Esophagus muscularis mucosa (tissue), 4 donors: ENCODE results near the gene FXYD5. TPM values are rescaled to one million over a fixed set of nuclear protein-coding genes. Genes with fewer than 3 reads are reported as not detected.

ENCODE experiments used
- DNase-seq: peaks from one replicate; pipeline ENCODE4 v3.0.0-alpha.2; 2017; ENCODE audit errors: extremely low spot score
- H3K27ac ChIP-seq, 4 donors: fragments of 200-600 bp; sonication (generic); replicated peaks in 1 of 4; 1 replicate in 3 of 4; 2 replicates in 1 of 4; pipeline ENCODE4 v1.5.1; 2016 to 2019; ENCODE audit warnings: mild to moderate bottlenecking in 1 of 4
- H3K27me3 ChIP-seq, 4 donors: fragments of 200-600 bp; sonication (generic); one replicate each; pipeline versions ENCODE4 v1.5.1 to v1.6.0; 2016 to 2019
- H3K36me3 ChIP-seq, 4 donors: fragments of 200-600 bp; sonication (generic); one replicate each; pipeline ENCODE4 v1.5.1; 2016 to 2019
- H3K4me1 ChIP-seq, 4 donors: fragments of 200-600 bp; sonication (generic); one replicate each; pipeline ENCODE4 v1.5.1; 2016 to 2019
- H3K4me3 ChIP-seq, 4 donors: fragments of 200-600 bp; sonication (generic); 1 replicate in 2 of 4; 2 replicates in 2 of 4; pipeline ENCODE4 v1.5.1; 2016 to 2019; ENCODE audit warnings: mild to moderate bottlenecking in 4 of 4, moderate library complexity in 1 of 4
- H3K9me3 ChIP-seq, 4 donors: fragments of 200-600 bp; sonication (generic); 1 replicate in 3 of 4; 2 replicates in 1 of 4; pipeline ENCODE4 v1.5.1; 2016 to 2019
- EP300 ChIP-seq: sonication (generic); formaldehyde crosslinking; IDR thresholded peaks from one replicate; pipeline ENCODE4 v1.6.1; 2017; ENCODE audit warnings: antibody characterized with exemption
- POLR2A ChIP-seq: fragments of 450-650 bp; IDR thresholded peaks from one replicate; pipeline ENCODE4 v1.6.1; 2017; ENCODE audit warnings: antibody characterized with exemption, moderate library complexity, mild to moderate bottlenecking, low read depth
- POLR2AphosphoS5 ChIP-seq, 2 donors: sonication (generic); formaldehyde crosslinking; IDR thresholded peaks; one replicate each; pipeline ENCODE4 v1.6.1; 2017; ENCODE audit warnings: antibody characterized with exemption in 2 of 2
- WGBS: methylation state at CpG from one replicate; pipeline ENCODE4 v1.1.5; 2018; 5-methylcytosine and 5-hydroxymethylcytosine counted together
- intact Hi-C: fragments of 100-400 bp; cut with DNase I; formaldehyde crosslinking; loops from one replicate; pipeline ENCODE4 v1.15.1; 2023
- total RNA-seq, 4 donors: library from RNA; depleted of rRNA; stranded (reverse); fragments of >200 nt; gene quantifications; one replicate each; pipeline versions ENCODE4 v1.1.0 to v1.2.1, GENCODE V29; 2016
- TF ChIP-seq, protein P1 (sequence below), 3 experiments: fragments of 200-600 bp in 2 of 3; fragments of 450-650 bp in 1 of 3; sonication (generic) in 2 of 3; IDR thresholded peaks; one replicate each; pipeline ENCODE4 v1.5.1; 2017 to 2019; ENCODE audit warnings: antibody characterized with exemption in 3 of 3, mild to moderate bottlenecking in 2 of 3, moderate library complexity in 1 of 3

The FXYD5 gene
- total RNA-seq, 4 donors from 2014 or later = 26.6 to 49.3 (median 43.0) TPM

DNA sequence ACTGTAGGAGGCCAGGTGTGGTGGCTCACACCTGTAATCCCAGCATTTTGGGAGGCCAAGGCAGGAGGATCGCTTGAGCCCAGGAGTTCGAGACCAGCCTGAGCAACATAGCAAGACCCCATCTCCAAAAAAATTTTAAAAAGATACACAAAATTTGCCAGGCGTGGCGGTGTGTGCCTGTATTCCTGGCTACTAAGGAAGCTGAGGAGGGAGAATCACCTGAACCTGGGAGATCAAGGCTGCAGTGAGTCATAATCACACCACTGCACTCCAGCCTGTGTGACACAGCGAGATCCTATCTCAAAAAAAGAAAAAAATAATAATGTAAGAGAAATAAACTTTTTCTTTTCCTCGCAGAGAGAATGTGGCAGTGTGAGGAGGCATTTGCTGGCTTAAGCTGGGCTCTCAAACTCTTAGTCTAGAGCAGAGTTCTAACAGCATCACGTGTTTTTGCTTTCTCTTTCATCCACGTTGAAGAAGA lies 52.9 kb downstream of the FXYD5 start:
- Histone ChIP-seq H3K27ac (no peak overlapping the region), H3K4me3 (no peak overlapping the region), H3K36me3 (no peaks in the 10 kb centered on the region), H3K27me3 (peaks cover 0 to 12% (median 0%) of the 10 kb centered on the region in 4 donors), H3K4me1 (peaks cover 0 to 9% (median 4%) of the 10 kb centered on the region in 4 donors), H3K9me3 (no peaks in the 10 kb centered on the region)
- intact Hi-C loops = no loop called here
- 77% methylated on average over 8 of the region's 8 CpGs for WGBS
- peak; percentile 75 for DNase-seq
- TF ChIP-seq POLR2AphosphoS5 (IDR thresholded peaks at IDR 0.05) (no peak), POLR2A (no peak), EP300 (no peak)
- TF ChIP-seq, protein P1, sequence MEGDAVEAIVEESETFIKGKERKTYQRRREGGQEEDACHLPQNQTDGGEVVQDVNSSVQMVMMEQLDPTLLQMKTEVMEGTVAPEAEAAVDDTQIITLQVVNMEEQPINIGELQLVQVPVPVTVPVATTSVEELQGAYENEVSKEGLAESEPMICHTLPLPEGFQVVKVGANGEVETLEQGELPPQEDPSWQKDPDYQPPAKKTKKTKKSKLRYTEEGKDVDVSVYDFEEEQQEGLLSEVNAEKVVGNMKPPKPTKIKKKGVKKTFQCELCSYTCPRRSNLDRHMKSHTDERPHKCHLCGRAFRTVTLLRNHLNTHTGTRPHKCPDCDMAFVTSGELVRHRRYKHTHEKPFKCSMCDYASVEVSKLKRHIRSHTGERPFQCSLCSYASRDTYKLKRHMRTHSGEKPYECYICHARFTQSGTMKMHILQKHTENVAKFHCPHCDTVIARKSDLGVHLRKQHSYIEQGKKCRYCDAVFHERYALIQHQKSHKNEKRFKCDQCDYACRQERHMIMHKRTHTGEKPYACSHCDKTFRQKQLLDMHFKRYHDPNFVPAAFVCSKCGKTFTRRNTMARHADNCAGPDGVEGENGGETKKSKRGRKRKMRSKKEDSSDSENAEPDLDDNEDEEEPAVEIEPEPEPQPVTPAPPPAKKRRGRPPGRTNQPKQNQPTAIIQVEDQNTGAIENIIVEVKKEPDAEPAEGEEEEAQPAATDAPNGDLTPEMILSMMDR (IDR thresholded peaks at IDR 0.05) = no peak

DNA sequence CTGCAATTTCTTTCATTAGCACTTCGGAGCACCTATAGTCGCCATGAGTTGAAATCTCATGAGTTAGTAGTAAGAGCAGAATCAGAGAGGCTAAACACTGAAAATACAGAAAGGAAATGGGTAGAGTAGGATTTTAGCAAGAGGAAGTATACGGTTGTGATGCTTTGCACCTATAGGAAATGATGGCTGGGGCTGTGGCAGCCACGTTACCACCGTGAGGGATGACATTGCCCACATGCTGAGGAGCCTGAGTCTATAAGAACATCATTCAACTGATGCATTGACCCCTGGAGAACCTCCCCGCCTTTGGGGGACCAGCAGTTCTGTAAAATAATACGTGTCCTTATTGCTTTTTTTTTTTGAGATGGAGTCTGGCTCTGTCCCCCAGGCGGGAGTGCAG lies 53.6 kb downstream of the FXYD5 start:
- Histone ChIP-seq H3K36me3 (no peaks in the 10 kb centered on the region), H3K27me3 (peaks cover 0 to 12% (median 0%) of the 10 kb centered on the region in 4 donors), H3K9me3 (no peaks in the 10 kb centered on the region), H3K27ac (no peak overlapping the region), H3K4me3 (no peak overlapping the region), H3K4me1 (peaks cover 2 to 16% (median 10%) of the 10 kb centered on the region in 4 donors)
- TF ChIP-seq EP300 = no peak
- no peak for TF ChIP-seq POLR2AphosphoS5 (IDR thresholded peaks at IDR 0.05)
- TF ChIP-seq, protein P1 (IDR thresholded peaks at IDR 0.05) = no peak
- TF ChIP-seq POLR2A = no peak
- 86% methylated on average over 8 of the region's 8 CpGs for WGBS
- intact Hi-C loops = no loop called here
- DNase-seq = no peak

DNA sequence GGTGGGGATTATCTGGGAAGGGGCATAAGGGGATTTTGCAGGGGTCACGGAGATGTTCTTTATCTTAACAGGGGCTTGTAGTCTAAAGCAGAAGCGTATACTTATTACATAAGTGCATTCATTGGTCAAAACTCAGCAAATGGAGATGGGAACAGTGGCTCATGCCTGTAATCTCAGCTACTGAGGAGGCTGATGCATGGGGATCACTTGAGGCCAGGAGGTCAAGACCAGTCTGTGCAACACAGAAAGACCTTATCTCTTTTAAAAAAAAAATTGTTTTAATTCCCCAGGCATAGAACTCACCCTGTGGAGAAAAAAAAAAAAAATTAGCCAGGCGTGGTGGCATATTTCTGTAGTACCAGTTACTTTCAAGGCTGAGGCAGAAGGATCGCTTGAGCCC lies 55.1 kb downstream of the FXYD5 start:
- no peaks in the 10 kb centered on the region for H3K36me3 ChIP-seq
- no peak overlapping the region for H3K27ac ChIP-seq
- DNase-seq = no peak
- peaks cover 18 to 31% (median 25%) of the 10 kb centered on the region in 4 donors for H3K4me1 ChIP-seq
- intact Hi-C loops = no loop called here
- no peak for TF ChIP-seq EP300
- TF ChIP-seq POLR2A = no peak
- TF ChIP-seq, protein P1 (IDR thresholded peaks at IDR 0.05) = no peak
- TF ChIP-seq POLR2AphosphoS5 (IDR thresholded peaks at IDR 0.05) = no peak
- H3K4me3 ChIP-seq = no peak overlapping the region
- H3K27me3 ChIP-seq = peaks cover 0 to 11% (median 0%) of the 10 kb centered on the region in 4 donors
- 83% methylated on average over 4 of the region's 4 CpGs for WGBS
- no peaks in the 10 kb centered on the region for H3K9me3 ChIP-seq

DNA sequence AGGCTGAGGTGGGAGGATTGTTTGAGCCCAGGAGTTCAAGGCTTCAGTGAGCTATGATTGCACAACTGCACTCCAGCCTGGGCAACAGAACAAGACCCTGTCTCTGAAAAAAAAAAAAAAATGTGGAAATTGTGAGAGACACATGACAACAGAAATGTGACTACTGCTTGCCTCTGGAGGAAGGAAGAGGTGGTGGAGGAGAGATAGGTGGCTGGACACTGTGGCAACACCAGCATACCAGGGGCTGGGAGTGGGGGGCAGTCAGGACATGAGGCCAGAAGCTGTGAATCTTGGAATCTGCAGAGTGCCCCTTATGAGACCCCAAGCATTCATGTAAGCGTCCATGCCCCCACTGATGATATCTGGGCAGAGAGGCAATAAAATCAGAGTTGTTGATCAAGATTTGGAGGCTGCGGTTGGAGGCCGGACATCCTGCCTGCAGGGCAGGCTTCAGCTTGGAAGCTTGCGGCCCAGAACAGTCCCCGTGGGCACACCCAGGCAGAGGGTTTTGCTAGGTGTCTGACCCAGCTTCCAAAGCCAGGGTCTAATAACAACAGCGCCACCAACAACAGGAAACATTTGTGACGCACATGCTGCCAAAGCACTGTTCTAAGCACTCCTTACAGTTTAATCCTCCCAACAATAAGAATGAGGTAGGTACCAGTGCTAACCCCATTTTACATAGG lies 57.2 kb downstream of the FXYD5 start:
- peaks cover 20 to 31% (median 25%) of the 10 kb centered on the region in 4 donors for H3K4me1 ChIP-seq
- TF ChIP-seq, protein P1 (IDR thresholded peaks at IDR 0.05) = no peak
- TF ChIP-seq POLR2AphosphoS5 (IDR thresholded peaks at IDR 0.05) = peak; percentile 45 to 59
- H3K27me3 ChIP-seq = no peaks in the 10 kb centered on the region
- no peak overlapping the region for H3K4me3 ChIP-seq
- peak; percentile 92 for DNase-seq
- H3K9me3 ChIP-seq = no peaks in the 10 kb centered on the region
- peak overlapping the region; percentile 47 to 76 (median 64) for H3K27ac ChIP-seq
- 62% methylated on average over 3 of the region's 7 CpGs for WGBS
- no peaks in the 10 kb centered on the region for H3K36me3 ChIP-seq
- intact Hi-C loops = no loop called here
